IMR-90 (cell line): Measurements from ENCODE around the gene MAP2.

Experiments
- BHLHE40 ChIP-seq: fragments of 150-350 bp; IDR thresholded peaks from 2 replicates; pipeline ENCODE4 v1.6.1; 2016; ENCODE audit warnings: mild to moderate bottlenecking, low read depth, low read length
- CEBPB ChIP-seq: IDR thresholded peaks from 2 replicates; pipeline ENCODE4 v1.6.1; 2012; ENCODE audit warnings: low read depth, low read length, improper control_type of control experiment
- CHD1 ChIP-seq: IDR thresholded peaks from 2 replicates; pipeline ENCODE4 v1.6.1; 2012; ENCODE audit warnings: low read depth, low read length, improper control_type of control experiment
- FOS ChIP-seq: fragments of 150-350 bp; IDR thresholded peaks from 2 replicates; pipeline ENCODE4 v1.6.1; 2016; ENCODE audit warnings: low read depth, low read length
- MAFK ChIP-seq: IDR thresholded peaks from 2 replicates; pipeline ENCODE4 v1.6.1; 2012; ENCODE audit warnings: low read depth, low read length, improper control_type of control experiment
- MXI1 ChIP-seq: IDR thresholded peaks from 2 replicates; pipeline ENCODE4 v1.6.1; 2012; ENCODE audit warnings: low read depth, mild to moderate bottlenecking, low read length, moderate library complexity, borderline replicate concordance
- POLR2A ChIP-seq: IDR thresholded peaks from 2 replicates; pipeline ENCODE4 v1.6.1; 2012; ENCODE audit warnings: mild to moderate bottlenecking, low read depth, low read length
- RAD21 ChIP-seq: IDR thresholded peaks from 2 replicates; pipeline ENCODE4 v1.6.1; 2012; ENCODE audit warnings: low read length, improper control_type of control experiment
- RCOR1 ChIP-seq: IDR thresholded peaks from 2 replicates; pipeline ENCODE4 v1.6.1; 2012; ENCODE audit warnings: mild to moderate bottlenecking, low read length, improper control_type of control experiment; ENCODE audit not compliant: insufficient replicate concordance
- RFX5 ChIP-seq: IDR thresholded peaks from 2 replicates; pipeline ENCODE4 v1.8.0; 2012; ENCODE audit warnings: low read depth, mild to moderate bottlenecking, low read length, moderate library complexity
- SMC3 ChIP-seq: fragments of 150-350 bp; IDR thresholded peaks from 2 replicates; pipeline ENCODE4 v1.6.1; 2016; ENCODE audit warnings: low read depth, mild to moderate bottlenecking, antibody characterized with exemption, low read length, moderate library complexity
- USF2 ChIP-seq: fragments of 150-350 bp; IDR thresholded peaks from 2 replicates; pipeline ENCODE4 v1.6.1; 2017; ENCODE audit warnings: mild to moderate bottlenecking, antibody characterized with exemption, low read length, low read depth
- TF ChIP-seq, protein P1 (sequence below): conservative IDR thresholded peaks from 2 replicates; pipeline ENCODE4 v1.5.1; 2012; ENCODE audit warnings: mild to moderate bottlenecking, low read depth, low read length, improper control_type of control experiment
- TF ChIP-seq, protein P2 (sequence below): fragments of 150-350 bp; IDR thresholded peaks from 2 replicates; pipeline ENCODE4 v1.6.1; 2016; ENCODE audit warnings: low read depth, mild to moderate bottlenecking, low read length, moderate library complexity, borderline replicate concordance

GRCh38 chr2:209640358-209640757, 216.5 kb downstream of the MAP2 start:
- no peak for TF ChIP-seq USF2
- no peak for TF ChIP-seq RAD21
- no peak for TF ChIP-seq POLR2A
- TF ChIP-seq, protein P1, sequence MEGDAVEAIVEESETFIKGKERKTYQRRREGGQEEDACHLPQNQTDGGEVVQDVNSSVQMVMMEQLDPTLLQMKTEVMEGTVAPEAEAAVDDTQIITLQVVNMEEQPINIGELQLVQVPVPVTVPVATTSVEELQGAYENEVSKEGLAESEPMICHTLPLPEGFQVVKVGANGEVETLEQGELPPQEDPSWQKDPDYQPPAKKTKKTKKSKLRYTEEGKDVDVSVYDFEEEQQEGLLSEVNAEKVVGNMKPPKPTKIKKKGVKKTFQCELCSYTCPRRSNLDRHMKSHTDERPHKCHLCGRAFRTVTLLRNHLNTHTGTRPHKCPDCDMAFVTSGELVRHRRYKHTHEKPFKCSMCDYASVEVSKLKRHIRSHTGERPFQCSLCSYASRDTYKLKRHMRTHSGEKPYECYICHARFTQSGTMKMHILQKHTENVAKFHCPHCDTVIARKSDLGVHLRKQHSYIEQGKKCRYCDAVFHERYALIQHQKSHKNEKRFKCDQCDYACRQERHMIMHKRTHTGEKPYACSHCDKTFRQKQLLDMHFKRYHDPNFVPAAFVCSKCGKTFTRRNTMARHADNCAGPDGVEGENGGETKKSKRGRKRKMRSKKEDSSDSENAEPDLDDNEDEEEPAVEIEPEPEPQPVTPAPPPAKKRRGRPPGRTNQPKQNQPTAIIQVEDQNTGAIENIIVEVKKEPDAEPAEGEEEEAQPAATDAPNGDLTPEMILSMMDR, result no peak
- TF ChIP-seq MAFK, result no peak
- TF ChIP-seq FOS, result no peak
- no peak for TF ChIP-seq BHLHE40
- no peak for TF ChIP-seq SMC3
- no peak for TF ChIP-seq CEBPB
- no peak for TF ChIP-seq RCOR1
- TF ChIP-seq MXI1, result no peak
- TF ChIP-seq, protein P2, sequence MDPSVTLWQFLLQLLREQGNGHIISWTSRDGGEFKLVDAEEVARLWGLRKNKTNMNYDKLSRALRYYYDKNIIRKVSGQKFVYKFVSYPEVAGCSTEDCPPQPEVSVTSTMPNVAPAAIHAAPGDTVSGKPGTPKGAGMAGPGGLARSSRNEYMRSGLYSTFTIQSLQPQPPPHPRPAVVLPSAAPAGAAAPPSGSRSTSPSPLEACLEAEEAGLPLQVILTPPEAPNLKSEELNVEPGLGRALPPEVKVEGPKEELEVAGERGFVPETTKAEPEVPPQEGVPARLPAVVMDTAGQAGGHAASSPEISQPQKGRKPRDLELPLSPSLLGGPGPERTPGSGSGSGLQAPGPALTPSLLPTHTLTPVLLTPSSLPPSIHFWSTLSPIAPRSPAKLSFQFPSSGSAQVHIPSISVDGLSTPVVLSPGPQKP, result no peak
- TF ChIP-seq RFX5, result no peak
- no peak for TF ChIP-seq CHD1
